CD4-positive, alpha-beta T cell treated with Interleukin-2 at 100 ng/mL for 4 hours (primary cell): ENCODE data around the gene INPPL1.
"Not testable (repeated sequence)": the region's sequence is repeated elsewhere in the genome, so short reads cannot be mapped to it uniquely, and the experiment has no call there.

Experiments used
- DNase-seq: peaks from one replicate; pipeline ENCODE4 v3.0.0-alpha.2; 2020; ENCODE audit warnings: low spot score

INPPL1 gene, protein sequence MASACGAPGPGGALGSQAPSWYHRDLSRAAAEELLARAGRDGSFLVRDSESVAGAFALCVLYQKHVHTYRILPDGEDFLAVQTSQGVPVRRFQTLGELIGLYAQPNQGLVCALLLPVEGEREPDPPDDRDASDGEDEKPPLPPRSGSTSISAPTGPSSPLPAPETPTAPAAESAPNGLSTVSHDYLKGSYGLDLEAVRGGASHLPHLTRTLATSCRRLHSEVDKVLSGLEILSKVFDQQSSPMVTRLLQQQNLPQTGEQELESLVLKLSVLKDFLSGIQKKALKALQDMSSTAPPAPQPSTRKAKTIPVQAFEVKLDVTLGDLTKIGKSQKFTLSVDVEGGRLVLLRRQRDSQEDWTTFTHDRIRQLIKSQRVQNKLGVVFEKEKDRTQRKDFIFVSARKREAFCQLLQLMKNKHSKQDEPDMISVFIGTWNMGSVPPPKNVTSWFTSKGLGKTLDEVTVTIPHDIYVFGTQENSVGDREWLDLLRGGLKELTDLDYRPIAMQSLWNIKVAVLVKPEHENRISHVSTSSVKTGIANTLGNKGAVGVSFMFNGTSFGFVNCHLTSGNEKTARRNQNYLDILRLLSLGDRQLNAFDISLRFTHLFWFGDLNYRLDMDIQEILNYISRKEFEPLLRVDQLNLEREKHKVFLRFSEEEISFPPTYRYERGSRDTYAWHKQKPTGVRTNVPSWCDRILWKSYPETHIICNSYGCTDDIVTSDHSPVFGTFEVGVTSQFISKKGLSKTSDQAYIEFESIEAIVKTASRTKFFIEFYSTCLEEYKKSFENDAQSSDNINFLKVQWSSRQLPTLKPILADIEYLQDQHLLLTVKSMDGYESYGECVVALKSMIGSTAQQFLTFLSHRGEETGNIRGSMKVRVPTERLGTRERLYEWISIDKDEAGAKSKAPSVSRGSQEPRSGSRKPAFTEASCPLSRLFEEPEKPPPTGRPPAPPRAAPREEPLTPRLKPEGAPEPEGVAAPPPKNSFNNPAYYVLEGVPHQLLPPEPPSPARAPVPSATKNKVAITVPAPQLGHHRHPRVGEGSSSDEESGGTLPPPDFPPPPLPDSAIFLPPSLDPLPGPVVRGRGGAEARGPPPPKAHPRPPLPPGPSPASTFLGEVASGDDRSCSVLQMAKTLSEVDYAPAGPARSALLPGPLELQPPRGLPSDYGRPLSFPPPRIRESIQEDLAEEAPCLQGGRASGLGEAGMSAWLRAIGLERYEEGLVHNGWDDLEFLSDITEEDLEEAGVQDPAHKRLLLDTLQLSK

GRCh38 chr11:72224564-72225410 is at the start of gene INPPL1:
INPPL1 (plus strand) TSS chr11:72224767; CDS start chr11:72224985, 218 bp downstream.
- peak; percentile 32 for DNase-seq

DNA sequence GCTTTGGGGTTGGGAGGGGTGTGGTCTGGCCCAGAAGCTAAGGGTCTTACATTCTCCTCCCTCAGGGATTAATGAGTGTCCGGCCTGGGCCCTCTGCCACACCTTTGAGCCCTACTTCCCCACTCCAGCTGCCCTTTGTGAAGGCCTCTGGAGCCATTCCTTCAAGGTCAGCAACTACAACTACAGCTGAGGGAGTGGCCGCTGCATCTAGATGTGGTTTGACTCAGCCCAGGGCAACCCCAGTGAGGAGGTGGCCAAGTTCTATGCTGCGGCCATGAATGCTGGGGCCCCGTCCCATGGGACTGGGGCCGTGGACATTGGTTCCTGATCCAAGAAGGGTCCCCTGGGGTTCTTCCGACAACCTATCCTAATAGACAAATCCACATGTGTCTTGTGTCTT is 46.9 kb upstream of the INPPL1 start:
- DNase-seq, result no peak

DNA sequence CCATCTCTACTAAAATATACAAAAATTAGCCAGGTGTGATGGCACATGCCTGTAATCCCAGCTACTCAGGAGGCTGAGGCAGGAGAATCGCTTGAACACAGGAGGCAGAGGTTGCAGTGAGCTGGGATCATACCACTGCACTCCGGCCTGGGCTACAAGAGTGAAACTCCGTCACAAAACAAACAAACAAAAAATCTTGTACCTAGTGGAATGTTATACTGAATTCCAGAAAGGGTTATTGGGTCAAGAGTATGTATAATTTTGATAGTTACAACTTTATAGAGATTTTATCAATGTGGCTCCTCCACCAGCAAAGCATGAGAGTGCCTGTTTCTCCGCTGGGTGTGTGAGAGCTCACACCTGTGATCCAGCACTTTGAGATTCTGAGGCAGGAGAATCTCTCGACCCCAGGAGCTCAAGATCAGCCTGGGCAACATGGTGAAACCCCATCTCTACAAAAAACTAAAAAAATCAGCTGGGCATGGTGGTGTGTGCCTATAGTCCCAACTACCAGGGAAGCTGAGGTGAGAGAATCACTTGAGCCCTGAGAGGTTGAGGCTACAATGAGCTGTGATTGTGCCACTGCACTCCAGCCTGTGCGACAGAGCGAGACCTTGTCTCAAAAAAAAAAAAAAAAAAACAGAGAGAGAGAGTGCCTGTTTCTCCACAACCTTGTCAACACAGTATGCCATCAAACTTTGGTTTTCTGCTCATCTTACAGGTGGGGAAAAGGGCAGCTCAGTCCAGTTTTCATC is 45.3 kb upstream of the INPPL1 start:
- DNase-seq, result no peak

- no peak for DNase-seq
These were observed 44.7 kb upstream of the INPPL1 start for GRCh38 chr11:72179804-72180396.

GRCh38 chr11:72180892-72181552 is 43.5 kb upstream of the INPPL1 start:
- DNase-seq, result not testable (repeated sequence)

GRCh38 chr11:72181553-72181958 is 43.0 kb upstream of the INPPL1 start:
- DNase-seq, result not testable (repeated sequence)

GRCh38 chr11:72188267-72188666 is 36.3 kb upstream of the INPPL1 start:
- no peak for DNase-seq

DNA sequence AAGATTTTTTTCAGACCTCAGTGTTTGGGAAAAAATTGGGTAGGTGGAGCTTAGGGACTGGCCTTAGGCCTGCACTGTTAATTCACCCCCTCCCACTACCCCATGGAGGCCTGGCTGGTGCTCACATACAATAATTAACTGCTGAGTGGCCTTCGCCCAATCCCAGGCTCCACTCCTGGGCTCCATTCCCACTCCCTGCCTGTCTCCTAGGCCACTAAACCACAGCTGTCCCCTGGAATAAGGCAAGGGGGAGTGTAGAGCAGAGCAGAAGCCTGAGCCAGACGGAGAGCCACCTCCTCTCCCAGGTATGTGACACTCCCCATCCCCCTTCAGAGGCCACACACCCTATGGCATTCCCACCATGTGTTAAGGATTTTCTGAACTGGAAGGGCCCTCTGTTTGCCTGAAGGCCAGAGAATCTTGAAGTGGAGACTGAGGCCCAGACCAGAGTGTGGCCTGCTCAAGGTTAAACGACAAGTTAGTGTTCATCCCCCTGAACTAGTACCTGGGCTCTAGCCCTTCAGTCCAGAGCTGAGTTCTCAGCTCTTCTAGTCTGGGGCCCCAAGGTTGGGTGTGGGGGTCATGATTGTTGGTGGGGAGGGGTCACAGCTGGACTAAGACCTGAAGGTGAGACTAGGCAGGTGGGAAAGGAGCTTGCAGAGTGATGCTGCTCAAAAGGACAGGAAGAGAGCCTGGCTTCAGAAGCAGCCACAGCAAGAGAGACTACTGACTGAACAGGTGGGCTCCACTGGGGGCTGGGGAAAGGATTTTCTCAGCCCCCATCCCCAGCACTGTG is 34.9 kb upstream of the INPPL1 start:
- no peak for DNase-seq

DNA sequence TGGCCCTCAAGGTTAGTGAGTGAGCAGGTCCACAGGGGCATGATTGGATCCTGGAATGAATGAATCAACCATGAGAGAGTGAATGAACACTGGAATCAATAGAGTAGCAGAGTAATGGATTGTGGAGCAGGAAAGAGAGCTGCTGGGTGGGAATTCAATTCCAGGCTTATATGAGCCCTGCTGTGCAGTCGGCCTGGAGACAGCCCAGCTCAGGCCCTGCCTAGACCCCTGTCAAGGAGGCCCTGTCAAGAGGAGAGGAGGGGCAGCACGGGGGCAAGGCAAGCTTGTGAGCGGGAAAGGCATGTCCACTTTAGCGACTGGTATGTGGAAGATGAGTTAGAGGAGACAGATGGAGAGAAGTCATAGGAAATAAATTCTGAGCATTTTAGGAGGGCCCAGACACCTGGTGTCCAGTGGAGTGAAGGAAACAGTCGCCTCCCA is 33.9 kb upstream of the INPPL1 start:
- no peak for DNase-seq

DNA sequence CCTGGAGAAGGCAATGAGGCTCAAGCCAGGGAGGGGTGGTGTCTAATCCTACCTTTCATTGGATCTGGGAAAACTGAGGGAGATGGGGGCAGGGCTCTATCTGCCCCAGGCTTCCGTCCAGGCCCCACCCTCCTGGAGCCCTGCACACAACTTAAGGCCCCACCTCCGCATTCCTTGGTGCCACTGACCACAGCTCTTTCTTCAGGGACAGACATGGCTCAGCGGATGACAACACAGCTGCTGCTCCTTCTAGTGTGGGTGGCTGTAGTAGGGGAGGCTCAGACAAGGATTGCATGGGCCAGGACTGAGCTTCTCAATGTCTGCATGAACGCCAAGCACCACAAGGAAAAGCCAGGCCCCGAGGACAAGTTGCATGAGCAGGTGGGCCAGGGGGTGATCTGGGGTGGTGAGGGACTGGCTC is 32.6 kb upstream of the INPPL1 start, which contains the start of gene FOLR1:
TSS of gene FOLR1 (plus strand) at position 180 of the 421 bp plus-strand sequence. CDS start at position 214, 34 bp downstream.
- DNase-seq, result no peak

GRCh38 chr11:72195518-72196270 is 28.9 kb upstream of the INPPL1 start:
- no peak for DNase-seq

DNA sequence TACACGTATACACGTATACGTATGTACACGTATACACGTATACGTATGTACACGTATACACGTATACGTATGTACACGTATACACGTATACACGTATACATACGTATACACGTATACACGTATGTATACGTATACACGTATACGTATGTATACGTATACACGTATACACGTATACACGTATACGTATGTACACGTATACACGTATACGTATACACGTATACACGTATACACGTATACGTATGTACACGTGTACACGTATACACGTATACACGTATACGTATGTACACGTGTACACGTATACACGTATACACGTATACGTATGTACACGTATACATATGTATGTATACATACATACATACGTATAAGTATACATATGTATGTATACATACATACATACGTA is 23.1 kb upstream of the INPPL1 start:
- not testable (repeated sequence) for DNase-seq

GRCh38 chr11:72202571-72202970 is 22.0 kb upstream of the INPPL1 start:
- DNase-seq, result no peak

DNA sequence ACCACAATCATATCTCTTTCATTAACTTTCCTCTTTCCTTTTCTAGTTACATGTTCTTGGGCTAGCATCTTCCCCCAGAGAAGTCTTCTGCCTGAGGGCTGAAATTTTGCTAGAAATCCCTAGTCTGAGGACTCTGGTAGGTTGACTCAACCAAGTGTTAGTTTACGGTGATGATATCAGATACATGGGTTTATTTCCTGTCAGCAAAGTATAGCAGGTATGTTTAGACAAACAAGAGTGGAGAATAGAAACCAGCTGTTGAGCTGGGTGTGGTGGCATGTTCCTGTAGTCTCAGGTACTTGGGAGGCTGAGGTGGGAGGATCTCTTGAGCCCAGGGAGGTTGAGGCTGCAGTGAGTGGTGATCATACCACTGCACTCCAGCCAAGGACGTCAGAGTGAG is 21.4 kb upstream of the INPPL1 start:
- no peak for DNase-seq

DNA sequence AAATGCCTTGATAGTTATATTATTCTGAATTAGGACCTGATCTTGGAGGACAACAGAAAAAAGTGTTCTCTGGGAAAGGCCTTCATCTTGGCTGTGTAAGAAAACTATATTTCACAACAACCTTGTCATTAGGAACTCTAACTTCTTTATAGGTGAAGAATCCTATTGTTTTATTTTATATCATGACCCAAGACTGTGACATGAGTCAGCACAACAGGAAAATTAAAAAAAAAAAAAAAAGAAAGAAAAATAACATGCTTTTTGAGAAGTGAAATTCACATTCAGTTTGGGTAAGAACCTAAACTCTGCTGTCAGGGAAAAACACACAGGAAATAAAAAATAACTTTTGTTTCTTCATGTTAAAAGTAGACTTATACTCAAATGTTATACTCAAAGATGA is 19.7 kb upstream of the INPPL1 start:
- DNase-seq, result no peak

DNA sequence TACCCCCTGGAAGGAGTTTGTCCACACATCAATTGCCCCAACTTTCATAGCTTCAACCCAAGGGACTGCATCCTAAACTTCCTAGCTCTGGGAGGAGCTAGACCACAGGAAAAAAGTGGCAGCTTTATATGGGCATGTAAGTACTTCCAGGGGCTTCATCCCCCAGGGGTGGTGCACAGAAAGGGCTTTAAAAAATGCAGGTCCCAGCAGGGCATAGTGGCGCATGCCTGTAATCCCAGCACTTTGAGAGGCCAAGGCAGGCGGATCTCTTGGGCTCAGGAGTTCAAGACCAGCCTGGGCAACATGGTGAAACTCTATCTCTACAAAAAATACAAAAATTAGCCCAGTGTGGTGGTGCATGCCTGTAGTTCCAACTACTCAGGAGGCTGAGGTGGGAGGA is 17.8 kb upstream of the INPPL1 start:
- not testable (repeated sequence) for DNase-seq

- DNase-seq, result no peak
These were observed 16.3 kb upstream of the INPPL1 start for GRCh38 chr11:72208281-72208680.

DNA sequence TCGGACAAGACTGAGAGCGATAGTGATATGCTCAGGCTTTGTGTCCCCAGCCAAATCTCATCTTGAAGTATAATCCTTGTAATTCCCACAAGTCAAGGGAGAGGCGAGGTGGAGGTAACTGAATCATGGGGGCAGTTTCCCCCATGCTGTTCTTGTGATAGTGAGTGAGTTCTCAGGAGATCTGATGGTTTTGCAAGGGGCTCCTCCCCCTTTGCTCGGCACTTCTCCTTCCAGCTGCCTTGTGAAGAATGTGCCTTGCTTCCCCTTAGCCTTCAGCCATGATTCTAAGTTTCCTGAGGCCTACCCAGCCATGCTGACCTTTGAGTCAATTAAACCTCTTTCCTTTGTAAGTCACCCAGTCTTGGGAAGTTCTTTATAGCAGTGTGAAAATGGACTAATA is 15.5 kb upstream of the INPPL1 start:
- no peak for DNase-seq
